ENCODE results near the gene KRTAP3-1. TPM values are rescaled to one million over a fixed set of nuclear protein-coding genes. Genes with fewer than 3 reads are reported as not detected.
"Not testable (repeated sequence)": the region's sequence is repeated elsewhere in the genome, so short reads cannot be mapped to it uniquely, and the experiment has no call there.

The KRTAP3-1 gene
- total RNA-seq, 1 donor from 2014 or later = not detected

- Histone ChIP-seq H3K4me2 (no peak overlapping the region), H3K9ac (no peak overlapping the region), H3F3A (ENCODE audit: low read depth) (no peaks in the 10 kb centered on the region), H3K9me3 (ENCODE audit: low read depth) (no peaks in the 10 kb centered on the region), H3K27ac (no peak overlapping the region), H3K4me3 (no peak overlapping the region), H3K79me2 (ENCODE audit: low read depth) (no peaks in the 10 kb centered on the region), H2AFZ (replicated peaks) (no peak overlapping the region), H4K20me1 (ENCODE audit: low read depth) (no peaks in the 10 kb centered on the region), H3K36me3 (no peaks in the 10 kb centered on the region), H3K27me3 (no peaks in the 10 kb centered on the region), H3K4me1 (no peaks in the 10 kb centered on the region)
- Mint-ChIP-seq H3K27me3 (ENCODE audit: insufficient read depth, low read depth) (peaks cover 2% of the 10 kb centered on the region), H3K36me3 (no peaks in the 10 kb centered on the region), H3K27ac (no peak overlapping the region), H3K4me1 (peaks cover 5% of the 10 kb centered on the region), H3K9me3 (no peaks in the 10 kb centered on the region), H3K4me3 (no peak overlapping the region)
- TF ChIP-seq EZH2phosphoT487 (IDR thresholded peaks at IDR 0.05) = no peak
- TF ChIP-seq EZH2 (IDR thresholded peaks at IDR 0.05) = no peak
- no peak for TF ChIP-seq CTCF (IDR thresholded peaks at IDR 0.05)
- DNase-seq (ENCODE audit: low spot score) = no peak
Measured at GRCh38 chr17:41048441-41048840, 39.5 kb upstream of the KRTAP3-1 start.

GRCh38 chr17:41046735-41047465 lies 38.0 kb upstream of the KRTAP3-1 start, which contains the start of gene KRTAP2-1:
Gene KRTAP2-1 (minus strand): TSS chr17:41047316. CDS start chr17:41047267, 49 bp downstream.
- H3K9me3 ChIP-seq (ENCODE audit: low read depth); H3F3A ChIP-seq (ENCODE audit: low read depth); H3K27ac ChIP-seq; H3K9me3 Mint-ChIP-seq; H4K20me1 ChIP-seq (ENCODE audit: low read depth); H3K4me3 ChIP-seq; H3K79me2 ChIP-seq (ENCODE audit: low read depth); H3K4me3 Mint-ChIP-seq; H3K36me3 ChIP-seq; H3K27me3 Mint-ChIP-seq (ENCODE audit: insufficient read depth, low read depth); H3K4me1 Mint-ChIP-seq; H3K27me3 ChIP-seq; H2AFZ ChIP-seq (replicated peaks); H3K4me2 ChIP-seq; H3K9ac ChIP-seq; H3K4me1 ChIP-seq; H3K36me3 Mint-ChIP-seq; DNase-seq (ENCODE audit: low spot score): not testable (repeated sequence)
- H3K27ac Mint-ChIP-seq = peak within 1 kb of the TSS; percentile 72

- TF ChIP-seq CTCF (IDR thresholded peaks at IDR 0.05) (no peak), EZH2 (IDR thresholded peaks at IDR 0.05) (no peak), EZH2phosphoT487 (IDR thresholded peaks at IDR 0.05) (no peak)
- no peaks in the 10 kb centered on the region for H3K36me3 Mint-ChIP-seq
Measured at GRCh38 chr17:41042953-41043352, 34.0 kb upstream of the KRTAP3-1 start.

GRCh38 chr17:41040783-41041571 lies 32.0 kb upstream of the KRTAP3-1 start, which contains the start of gene KRTAP1-1:
Gene KRTAP1-1 (minus strand): TSS chr17:41041450. CDS start chr17:41041397, 53 bp downstream.
- H4K20me1 ChIP-seq (ENCODE audit: low read depth) = not testable (repeated sequence)

More at GRCh38 chr17:41042953-41043352, 34.0 kb upstream of the KRTAP3-1 start:
- no peaks in the 10 kb centered on the region for H3K27me3 ChIP-seq
- no peaks in the 10 kb centered on the region for H3K4me1 Mint-ChIP-seq
- no peak overlapping the region for H3K4me3 Mint-ChIP-seq
- no peak overlapping the region for H3K9ac ChIP-seq
- H3K27me3 Mint-ChIP-seq (ENCODE audit: insufficient read depth, low read depth) = peaks cover 4% of the 10 kb centered on the region
- no peak overlapping the region for H3K27ac ChIP-seq
- no peak overlapping the region for H3K4me3 ChIP-seq
- no peaks in the 10 kb centered on the region for H3F3A ChIP-seq (ENCODE audit: low read depth)
- no peaks in the 10 kb centered on the region for H3K36me3 ChIP-seq
- H2AFZ ChIP-seq (replicated peaks) = no peak overlapping the region
- no peak overlapping the region for H3K4me2 ChIP-seq
- H3K4me1 ChIP-seq = no peaks in the 10 kb centered on the region
- no peak for DNase-seq (ENCODE audit: low spot score)
- H3K9me3 Mint-ChIP-seq = no peaks in the 10 kb centered on the region
- H3K9me3 ChIP-seq (ENCODE audit: low read depth) = no peaks in the 10 kb centered on the region
- no peaks in the 10 kb centered on the region for H3K79me2 ChIP-seq (ENCODE audit: low read depth)
- H3K27ac Mint-ChIP-seq = no peak overlapping the region
- no peaks in the 10 kb centered on the region for H4K20me1 ChIP-seq (ENCODE audit: low read depth)

More at GRCh38 chr17:41040783-41041571, 32.0 kb upstream of the KRTAP3-1 start, which contains the start of gene KRTAP1-1:
- H3K4me1 Mint-ChIP-seq; H3K27me3 ChIP-seq; H3K36me3 Mint-ChIP-seq; H3K27ac ChIP-seq; H3K9me3 Mint-ChIP-seq; H3K9me3 ChIP-seq (ENCODE audit: low read depth); H3K4me3 Mint-ChIP-seq; H3F3A ChIP-seq (ENCODE audit: low read depth); H3K36me3 ChIP-seq; DNase-seq (ENCODE audit: low spot score); H3K79me2 ChIP-seq (ENCODE audit: low read depth); H3K4me3 ChIP-seq; H3K4me2 ChIP-seq; H3K27me3 Mint-ChIP-seq (ENCODE audit: insufficient read depth, low read depth); H3K9ac ChIP-seq; H3K4me1 ChIP-seq; H2AFZ ChIP-seq (replicated peaks); H3K27ac Mint-ChIP-seq: not testable (repeated sequence)

Measured in neural progenitor cell (in vitro differentiated cells).